Kidney tubule cell (primary cell): ENCODE measurements around the gene ATP6V0D1.

ENCODE experiments used
- DNase-seq: peaks from one replicate; pipeline ENCODE4 v3.0.0-alpha.2; 2018; ENCODE audit warnings: low spot score

The ATP6V0D1 gene

DNA sequence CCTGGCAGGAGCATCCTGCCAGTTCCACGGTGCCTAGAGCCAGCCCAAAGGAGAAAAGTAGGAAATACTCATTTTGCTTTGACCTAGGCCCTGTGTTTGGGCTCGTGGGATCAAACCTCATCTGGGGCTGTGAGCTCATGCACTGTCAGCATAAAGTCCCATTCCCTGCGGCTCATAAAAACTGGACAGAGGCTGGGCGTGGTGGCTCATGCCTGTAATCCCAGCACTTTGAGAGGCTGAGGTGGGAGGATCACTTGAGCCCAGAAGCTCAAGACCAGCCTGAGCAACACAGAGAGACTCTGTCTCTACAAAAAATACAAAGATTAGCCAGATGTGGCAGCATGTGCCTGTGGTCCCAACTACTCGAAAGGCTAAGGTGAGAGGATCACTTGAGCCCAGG, 17.9 kb downstream of the ATP6V0D1 start:
- no peak for DNase-seq

DNA sequence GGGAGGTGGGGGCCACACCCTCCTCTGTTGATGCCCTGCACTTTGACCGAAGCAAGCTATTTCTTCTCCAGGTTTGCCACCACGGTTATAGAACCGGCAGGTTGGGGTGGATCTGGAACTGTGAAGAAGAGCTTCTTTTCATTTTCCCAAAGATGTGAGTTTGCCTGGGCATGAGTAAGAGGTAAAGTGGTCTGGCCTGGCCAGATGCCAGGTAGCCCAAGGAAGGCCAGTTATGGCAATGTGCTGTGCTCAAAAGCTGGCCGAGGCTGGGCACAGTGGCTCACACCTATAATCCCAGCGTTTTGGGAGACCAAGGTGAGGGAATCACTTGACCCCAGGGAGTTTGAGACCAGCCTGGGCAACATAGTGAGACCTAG, 18.7 kb downstream of the ATP6V0D1 start:
- DNase-seq: peak; percentile 43

DNA sequence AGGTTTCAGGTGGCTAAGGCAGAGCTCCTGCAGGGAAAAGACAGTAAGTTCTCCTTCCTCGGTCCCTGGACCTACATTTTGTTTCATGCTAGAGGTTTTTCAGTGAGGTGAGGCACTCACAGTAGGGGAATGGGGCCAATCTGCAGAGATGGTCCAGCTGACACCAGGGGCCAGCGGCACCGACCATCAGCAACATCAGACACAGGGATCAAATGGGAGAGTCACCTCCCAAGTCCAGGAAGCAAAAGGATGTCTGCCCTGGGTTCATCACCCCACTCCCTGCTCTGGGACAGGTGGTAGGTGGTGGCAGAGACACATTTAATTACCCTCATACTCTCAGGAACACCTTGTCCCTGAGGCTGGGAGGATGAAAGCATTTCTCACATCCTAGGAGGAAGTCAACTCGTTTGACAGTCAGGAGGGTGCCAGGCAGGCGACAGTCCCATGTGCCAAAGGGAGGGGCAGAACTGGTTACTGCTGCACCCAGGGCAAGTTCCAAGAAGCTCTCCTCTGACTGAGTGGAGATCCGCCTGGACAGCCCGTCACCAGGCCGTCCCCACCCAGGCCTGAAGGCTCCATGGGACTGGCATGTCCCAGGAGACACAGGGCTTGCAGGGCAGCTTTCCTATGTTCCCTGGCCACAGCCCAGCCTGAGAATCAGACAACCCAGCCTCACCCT, 19.2 kb downstream of the ATP6V0D1 start:
- DNase-seq: no peak

DNA sequence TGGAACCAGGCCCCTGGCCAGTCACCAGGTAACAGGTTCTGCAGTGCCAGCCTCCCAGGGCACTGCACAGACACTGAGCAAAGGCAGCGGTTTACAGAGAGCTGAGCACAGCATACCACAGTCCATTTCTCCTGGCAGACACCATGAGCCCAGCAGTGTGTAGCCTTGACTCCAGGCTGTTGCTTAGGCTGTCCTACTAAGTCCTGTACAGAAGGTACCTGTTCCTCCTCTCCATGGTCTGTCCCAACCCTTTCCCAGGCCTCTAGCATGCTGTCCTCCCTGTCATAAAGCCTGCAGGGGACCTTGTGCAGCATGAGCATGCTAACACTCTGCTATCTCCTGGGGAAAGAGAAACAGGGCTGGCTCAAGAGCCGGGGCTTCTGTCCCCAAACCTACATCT, 20.0 kb downstream of the ATP6V0D1 start:
- no peak for DNase-seq

DNA sequence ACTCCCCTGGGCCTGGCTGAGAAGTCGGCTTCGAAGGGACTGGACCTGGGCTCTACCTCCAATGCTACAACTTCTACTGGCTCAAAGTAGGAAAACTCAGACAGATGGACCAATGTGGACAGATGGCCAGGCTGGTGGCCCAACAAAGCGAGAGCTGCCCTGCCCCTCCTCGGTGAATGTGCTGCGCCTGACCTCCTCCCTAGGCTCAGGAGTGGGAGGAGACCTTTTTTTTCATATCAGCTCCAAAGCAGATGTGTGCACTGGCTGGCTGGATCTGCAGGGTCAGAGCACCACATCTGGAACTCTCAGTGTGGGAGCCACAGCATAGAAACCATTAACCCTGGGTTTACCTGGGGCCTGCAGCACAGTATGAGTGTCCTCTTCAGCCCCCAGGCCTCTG, 20.8 kb downstream of the ATP6V0D1 start:
- DNase-seq: no peak

DNA sequence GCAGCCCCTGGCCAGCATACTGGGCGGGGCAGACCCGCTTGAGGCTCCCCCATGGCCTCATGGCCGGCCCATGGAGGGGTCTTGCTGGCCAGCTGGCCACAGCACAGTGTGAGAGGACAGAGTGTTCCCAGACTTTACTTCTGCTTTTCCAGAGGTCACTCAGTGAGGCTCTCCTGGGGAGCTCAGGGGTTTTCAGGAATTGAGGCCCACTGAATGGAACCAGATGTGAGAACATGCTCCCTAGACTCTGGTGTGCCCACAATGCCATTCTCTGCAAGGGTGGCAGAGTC, 21.2 kb downstream of the ATP6V0D1 start:
- DNase-seq: no peak

DNA sequence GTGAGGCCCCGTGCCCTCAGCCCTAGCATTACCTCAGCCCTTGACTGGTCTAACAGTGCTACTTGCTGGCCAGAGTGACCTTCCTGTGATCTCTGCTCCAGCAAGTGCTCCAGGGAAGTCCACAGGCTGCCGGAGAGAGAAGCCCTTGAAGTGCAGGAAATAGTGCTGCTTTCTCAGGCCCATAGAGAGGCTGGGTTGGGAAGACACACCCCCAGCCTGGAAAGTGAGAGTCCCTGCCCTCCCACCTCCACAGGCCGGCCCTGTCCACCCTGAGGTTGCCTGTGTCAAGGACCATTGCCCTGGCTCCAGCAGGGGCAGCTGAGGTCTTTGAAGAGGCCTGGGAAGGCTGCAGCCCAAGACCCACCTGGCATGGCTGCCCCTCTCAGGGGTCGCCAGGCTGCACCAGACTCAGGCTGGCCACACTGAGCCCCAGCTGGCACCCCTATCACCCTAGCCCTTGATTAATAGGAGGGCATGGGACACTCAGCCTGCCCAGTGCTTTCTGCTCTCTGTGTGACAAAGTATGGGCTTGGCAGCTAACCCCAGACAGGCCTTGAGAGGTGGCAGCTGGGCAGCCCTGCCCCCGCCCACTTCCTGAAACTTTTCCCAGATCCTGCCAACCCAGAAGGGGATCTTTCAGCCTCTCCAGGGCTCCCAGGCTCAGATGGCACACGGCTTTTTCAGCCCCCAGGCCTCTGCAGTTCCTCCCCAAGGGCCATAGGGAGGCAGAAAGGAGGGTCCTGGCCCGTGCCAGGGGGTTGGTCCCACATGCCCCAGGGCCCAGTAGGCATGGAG, 21.7 kb downstream of the ATP6V0D1 start:
- no peak for DNase-seq

DNA sequence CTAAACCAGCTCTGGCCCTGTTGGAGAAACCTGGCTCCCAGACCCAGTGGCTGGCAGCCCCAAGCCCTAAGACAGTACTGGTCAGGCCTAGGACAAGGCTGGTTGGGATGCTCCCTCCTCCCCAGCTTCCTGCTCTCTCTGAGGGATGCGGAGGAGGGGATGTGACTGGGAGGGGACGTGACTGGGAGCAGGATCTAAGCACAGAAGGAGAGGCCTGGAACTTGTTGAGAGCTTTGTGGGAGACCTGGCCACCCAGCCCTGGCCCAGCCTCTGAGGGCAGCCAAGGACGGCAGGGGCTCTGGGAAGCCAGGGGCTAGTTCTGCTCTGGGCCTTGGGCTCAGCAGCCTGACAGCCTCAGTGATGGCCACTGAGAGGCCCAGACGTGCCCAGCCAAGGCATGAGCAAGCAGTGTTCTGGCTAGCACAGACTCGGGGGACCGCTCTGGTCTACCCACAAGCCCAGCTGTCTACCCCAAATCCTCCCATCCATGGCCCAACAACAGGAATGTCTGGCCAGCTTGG, 22.8 kb downstream of the ATP6V0D1 start:
- no peak for DNase-seq

DNA sequence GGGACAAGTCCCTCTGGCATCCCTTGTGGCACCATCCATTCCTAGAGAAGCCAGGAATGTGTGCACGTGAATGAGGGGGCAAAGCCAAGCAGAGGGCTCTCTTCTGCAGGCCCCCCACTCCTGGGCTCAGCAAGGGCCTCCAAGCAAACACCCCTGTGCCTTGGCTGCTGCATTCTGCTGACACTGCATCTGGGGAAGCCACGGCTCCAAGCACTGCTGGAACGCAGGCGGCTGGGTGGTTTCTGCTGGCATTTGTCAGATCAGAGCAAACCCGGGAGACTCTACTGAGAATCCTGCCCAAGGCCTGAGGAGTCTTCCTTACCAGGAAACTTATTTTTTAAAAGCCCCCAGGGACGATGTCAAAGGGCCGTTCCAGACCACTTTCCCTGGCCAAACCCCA, 23.3 kb downstream of the ATP6V0D1 start:
- DNase-seq: no peak

DNA sequence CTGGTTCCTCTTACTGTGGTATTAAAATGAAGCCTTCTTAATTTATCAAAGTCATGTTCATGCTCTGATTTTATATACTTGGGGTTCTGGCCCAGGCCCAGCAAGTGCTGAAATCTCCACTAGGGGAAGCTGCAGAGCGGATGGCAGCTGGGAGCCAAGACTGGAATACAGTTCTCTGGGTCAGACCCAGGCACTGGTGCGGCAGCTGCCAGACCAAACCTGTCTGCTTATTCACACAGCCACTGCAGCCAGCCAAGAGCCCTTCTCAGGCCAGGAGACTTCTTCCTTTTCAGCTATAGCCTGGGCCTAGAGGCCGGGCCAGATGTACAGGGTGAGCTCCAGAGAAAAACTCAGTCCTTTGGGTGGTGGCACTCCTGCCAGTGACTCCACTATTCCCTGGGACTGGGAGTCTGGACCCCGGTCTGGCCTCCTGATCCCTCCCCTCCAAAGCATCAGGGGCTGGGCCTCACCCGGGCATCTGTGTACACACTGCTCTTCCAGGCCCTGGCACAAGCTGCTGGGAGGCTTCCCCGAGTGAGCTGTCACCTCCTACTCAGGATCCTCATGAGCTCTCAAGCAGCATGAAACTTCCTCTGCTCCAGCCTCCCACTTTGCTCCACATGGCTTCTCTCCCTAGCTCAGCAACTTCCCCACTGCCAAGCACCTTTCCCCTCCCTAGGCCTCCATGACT, 24.4 kb downstream of the ATP6V0D1 start:
- DNase-seq: peak; percentile 23

DNA sequence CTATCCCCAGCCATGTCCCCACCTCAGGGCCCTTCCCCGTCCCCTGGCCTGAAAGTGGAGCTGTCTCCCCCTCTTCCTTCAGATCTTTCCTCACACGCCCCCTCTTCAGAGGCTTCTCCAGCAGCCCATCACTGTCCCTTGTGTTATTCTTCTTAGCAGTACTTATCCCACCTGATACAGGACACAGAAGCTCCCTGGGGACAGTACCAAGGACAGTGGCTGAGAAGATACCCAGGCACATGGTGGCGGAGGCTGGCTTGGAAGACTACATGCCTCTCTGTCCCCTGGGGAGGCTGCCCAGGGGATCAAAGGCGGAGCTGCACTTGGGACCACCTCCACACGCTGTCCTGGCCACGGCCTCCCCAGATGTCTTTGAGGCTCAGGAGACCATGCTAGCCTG, 26.1 kb downstream of the ATP6V0D1 start:
- DNase-seq: no peak

DNA sequence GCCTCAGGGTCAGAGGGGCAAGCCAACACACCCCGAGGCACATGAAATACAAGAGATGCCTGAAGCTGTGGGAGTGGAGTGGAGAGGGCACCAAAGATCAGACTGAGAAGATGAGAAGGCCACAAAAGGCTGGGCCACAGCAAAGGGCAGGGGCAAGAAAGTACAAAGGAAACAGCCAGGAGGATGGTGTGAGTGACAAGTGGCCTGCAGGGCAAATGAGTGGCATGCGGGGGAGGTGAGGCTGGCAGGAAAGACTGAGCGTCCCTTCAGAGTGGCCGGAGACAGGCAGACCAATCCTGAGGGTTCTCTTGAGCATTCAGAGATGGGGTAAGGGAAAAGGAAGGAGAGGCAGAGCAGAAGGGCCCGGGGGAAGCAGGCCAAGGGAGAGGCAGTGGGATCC, 26.9 kb downstream of the ATP6V0D1 start:
- no peak for DNase-seq

DNA sequence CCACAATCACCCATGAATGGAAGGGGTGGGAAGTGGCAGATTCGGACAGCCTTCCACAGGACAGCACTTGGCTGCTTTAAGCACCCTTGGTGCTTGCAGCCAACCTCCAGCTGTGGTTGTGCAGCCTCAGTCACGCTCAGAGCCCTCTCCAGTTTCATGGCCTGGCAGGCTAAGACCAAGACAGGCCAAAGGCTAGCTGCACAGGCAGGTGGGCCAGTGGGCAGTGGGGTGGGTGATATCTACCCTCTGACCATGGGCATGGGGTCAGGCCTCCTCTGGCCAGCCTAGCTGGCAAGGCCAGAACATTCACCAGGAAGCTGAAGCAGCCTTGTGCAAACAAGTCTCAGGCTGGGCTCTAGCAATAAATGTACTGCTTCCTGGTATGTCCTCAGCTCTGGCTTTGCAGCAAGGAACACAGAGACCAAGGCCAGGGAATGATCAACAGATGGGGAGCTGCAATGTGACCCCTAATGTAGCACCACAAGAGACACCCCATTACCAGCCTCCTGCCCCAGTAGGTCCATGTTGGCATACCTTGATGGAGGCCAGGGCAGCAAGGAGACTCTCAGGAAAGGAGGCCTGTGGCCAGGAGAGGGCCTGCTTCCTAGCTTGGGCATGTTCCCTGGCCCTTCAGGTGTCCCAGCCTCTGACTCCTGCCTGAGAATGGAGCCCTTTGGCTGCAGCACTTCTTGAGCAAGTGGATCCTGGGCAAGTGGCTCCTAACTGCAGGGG, 29.1 kb downstream of the ATP6V0D1 start:
- DNase-seq: peak; percentile 28

DNA sequence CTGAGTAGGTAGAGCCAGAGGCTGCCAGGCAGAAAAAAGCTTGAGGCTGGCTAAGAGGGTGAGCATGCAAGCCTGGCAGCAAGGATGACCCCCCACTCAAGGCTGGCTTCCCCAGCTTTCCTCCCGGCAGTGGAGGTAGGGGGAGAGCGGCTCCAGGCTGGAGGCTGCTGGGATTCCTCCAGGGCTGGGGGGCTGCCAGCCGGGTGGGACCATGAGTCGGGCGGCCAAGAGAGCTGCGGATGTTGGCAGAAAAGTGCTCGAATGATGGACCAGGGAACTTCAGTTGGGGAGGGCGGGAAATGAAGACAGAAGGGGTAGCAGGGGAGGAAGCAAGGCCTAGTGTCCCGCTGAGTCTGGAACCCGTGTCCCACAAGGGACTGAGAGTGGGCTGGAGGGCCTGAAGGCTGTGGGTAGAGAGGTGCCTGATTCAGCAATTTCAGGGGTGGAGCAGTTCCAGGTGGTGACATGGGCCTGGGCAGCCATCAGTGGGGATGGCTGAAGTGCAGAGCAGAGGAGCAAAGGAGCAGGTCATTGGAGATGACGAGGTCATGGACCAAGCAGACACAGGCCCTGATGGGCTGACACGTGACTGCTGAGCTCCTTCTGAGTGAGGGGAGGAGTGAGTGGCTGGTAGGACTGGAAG, 29.8 kb downstream of the ATP6V0D1 start:
- DNase-seq: no peak

DNA sequence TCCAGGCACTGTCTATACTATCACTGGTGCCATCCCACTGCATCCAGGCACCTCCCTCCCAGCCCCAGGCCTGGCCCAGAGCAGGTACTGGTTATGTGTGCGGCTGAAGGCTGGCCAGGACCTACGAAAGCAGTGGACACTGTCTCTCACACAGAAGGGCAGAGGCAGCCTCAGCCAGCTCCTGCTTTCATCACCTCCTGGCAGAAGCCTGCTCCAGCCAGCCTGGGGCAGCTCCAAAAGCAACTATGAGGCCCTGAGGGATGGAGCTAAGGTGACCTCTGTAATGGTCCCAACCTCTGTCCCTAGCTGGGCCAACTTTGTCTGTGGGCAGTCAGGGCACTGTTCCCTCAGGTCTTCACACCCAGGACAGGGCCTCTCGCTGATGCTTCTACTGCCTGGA, 31.2 kb downstream of the ATP6V0D1 start:
- no peak for DNase-seq

DNA sequence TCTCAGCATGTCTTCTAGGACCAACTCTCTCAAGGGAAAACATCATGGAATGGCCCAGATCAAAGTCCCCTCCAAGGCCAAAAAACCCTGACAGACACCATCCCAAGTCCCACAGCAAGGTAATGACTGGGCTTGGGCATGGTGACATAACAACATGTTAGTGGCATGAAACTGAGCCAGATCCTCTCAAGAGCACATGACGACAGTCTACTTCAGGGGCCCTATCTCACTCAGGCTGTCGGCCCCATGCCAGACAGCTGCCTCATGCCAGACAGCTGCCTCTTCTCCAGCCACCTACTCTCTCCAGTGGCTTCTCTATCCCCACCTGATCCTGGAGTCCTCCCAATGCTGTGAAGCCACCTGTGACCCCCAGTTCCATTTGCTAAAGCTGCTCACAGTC, 31.6 kb downstream of the ATP6V0D1 start:
- DNase-seq: no peak

DNA sequence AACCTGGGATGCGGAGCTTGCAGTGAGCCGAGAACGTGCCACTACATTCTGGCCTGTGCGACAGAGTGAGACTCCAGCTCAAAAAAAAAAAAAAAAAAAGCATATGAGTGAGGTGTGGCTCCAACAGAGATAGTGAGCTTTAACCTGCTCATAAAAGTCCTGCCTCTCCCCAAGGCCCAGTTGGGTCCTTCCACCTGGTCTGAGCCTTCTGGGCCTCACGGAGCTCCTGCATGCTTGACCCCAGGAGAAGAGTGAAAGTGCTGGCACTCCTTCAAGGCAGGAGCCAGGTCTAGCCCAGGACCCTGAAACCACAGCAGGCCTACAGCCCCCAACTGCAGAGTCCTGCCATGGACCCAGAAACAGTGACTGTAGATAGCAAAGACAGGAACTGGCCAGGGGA, 32.4 kb downstream of the ATP6V0D1 start:
- no peak for DNase-seq

DNA sequence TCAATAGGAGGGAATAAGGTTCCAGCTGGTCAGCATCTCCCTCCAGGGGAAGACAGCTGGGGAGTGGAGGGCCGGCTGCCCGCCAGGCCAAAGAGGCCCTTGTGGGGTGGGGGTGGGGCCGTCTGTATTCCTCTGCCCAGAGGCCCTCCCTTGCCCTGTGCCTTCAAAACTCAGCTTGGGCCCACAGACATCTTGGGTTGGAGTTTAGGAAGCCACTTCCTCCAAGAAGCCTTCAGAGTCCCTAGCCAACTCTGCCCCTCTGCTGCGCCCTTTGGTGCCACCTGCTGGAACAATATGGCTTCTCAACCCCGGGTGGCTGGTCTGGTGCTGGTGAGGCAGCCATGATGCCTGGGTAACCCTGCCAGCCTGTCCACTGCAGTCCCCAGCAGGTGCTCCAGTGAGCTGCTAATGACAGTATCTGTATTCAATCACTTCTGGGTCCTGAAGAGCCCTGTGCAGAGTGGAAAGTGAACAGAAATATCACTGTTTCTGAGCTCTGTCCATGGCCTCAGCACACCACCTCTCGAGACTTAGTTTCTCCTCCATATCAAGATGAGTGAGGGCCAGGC, 33.4 kb downstream of the ATP6V0D1 start:
- DNase-seq: peak; percentile 63

DNA sequence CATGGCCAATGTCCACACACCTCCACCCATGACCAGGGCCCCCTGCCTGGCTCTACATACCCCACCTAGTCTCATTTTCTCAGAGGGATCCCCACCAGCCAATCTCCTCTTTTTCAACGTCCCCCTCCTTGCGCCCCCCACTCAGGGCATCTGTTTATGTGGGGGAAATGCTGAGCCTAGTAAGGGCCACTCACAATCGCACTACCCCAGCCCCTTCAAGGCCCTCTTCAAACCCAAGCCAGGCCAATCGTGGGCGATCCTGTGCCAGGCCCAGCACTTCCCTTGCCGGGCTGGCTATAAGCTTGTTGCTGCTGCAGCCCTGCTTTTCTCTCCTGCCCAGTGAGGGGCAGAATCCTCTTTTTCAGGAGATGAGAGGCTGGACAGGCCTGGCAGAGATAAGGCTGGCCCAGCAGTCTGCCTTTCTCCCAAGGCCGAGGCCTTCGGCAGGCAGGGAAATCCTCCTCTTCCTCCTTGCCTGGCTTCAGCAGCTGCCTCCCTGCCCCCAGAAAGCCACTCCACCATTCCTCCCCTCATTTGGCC, 33.9 kb downstream of the ATP6V0D1 start:
- no peak for DNase-seq

DNA sequence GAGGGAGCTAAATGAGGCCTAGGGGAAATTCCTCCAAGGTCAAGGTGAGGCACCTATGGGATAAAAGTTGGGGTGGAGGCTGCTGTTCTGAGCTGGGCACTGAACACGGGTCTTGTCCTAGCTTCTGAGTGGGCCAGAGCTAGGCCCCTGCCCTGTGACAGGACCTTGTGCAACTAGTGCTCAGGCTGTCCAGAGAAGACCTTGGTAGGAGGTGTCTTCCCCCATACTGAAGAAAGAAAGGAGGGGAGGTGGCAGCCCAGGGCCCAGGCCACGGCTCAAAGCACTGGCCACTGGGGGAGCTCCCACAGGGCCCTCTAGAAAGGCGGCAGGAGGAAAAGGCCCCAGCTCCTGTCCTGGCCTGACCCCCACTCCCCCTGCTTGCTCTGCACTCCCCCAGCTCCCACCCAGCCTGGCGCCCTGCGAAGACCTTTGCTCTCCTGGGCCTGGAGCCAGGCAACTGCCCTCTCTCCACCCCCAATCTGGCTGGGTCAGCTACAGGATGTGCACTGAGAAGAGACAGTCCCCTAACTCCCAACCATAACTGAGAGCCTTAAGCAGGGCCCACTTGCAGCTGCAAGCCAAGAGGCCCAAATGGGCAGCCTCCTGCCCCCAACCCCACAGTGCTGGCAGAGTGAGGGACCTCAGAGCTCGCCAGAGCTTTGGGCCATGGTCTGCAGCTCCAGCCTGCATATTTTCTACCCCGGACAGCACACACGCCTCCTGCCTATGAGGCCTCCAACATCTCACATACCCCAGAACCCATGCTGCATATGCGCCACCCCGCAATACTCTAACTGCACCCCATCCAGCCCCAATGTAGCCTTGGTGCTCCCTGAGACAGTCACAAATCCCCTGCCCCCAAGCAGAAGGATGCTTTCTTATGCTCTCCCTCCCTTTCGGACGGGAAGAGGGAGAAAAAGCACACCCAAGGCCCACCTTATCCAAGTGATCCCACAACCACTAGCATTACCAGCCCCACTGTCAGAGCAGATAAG, 34.7 kb downstream of the ATP6V0D1 start:
- DNase-seq: no peak
